MM.1S (cell line): ENCODE results near the gene RXRA.

Experiments
- EZH2 ChIP-seq: fragments of 300-600 bp; sonication (generic); optimal IDR thresholded peaks from 2 replicates; pipeline ENCODE3; 2017; ENCODE audit warnings: low read depth, mild to moderate bottlenecking, antibody characterized with exemption, low read length, mixed read lengths
- EZH2phosphoT487 ChIP-seq: fragments of 300-600 bp; sonication (generic); IDR thresholded peaks from 2 replicates; pipeline ENCODE4 v1.6.1; 2018; ENCODE audit warnings: antibody characterized with exemption, low read length
- TF ChIP-seq, protein P1 (sequence below): fragments of 300-600 bp; sonication (generic); IDR thresholded peaks from 2 replicates; pipeline ENCODE4 v1.5.1; 2016; ENCODE audit warnings: antibody characterized with exemption, low read length, mixed read lengths

DNA sequence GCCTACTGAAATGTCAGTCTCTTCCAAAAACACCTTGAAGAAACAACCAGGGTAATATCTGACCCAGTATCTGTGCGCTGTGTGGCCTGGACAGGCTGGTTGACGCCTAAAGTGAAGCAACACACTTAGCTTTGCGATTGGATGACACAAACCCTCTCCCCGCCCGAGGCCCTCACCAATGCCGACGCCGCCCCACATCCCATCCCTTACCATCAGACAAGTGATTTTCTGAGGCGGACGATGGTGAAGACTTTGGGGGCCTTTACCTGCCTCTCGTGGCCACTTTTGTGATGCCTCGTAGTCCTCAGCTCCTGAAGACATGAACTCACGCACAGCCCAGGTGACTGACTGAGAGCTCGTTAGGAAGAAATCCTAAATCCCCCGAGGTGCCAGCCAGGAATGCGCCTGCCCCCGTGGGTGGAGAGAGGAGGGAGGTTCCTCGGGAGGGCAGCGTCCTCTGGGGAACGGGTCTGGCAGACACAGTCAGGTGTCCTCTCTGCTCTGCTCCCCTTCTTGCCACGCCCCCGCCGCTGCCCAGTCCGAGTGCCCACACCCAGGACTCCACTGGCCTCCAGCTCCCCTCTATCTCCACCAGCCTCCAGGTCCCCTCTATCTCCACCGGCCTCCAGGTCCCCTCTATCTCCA, 31.0 kb upstream of the RXRA start:
- TF ChIP-seq, protein P1, sequence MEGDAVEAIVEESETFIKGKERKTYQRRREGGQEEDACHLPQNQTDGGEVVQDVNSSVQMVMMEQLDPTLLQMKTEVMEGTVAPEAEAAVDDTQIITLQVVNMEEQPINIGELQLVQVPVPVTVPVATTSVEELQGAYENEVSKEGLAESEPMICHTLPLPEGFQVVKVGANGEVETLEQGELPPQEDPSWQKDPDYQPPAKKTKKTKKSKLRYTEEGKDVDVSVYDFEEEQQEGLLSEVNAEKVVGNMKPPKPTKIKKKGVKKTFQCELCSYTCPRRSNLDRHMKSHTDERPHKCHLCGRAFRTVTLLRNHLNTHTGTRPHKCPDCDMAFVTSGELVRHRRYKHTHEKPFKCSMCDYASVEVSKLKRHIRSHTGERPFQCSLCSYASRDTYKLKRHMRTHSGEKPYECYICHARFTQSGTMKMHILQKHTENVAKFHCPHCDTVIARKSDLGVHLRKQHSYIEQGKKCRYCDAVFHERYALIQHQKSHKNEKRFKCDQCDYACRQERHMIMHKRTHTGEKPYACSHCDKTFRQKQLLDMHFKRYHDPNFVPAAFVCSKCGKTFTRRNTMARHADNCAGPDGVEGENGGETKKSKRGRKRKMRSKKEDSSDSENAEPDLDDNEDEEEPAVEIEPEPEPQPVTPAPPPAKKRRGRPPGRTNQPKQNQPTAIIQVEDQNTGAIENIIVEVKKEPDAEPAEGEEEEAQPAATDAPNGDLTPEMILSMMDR, result no peak
- no peak for TF ChIP-seq EZH2phosphoT487
- TF ChIP-seq EZH2, result no peak
